Medulla oblongata (tissue), 1 donor: ENCODE results near the gene TARS3.
"Not testable (repeated sequence)": the region's sequence is repeated elsewhere in the genome, so short reads cannot be mapped to it uniquely, and the experiment has no call there.

ENCODE experiments used
- DNase-seq: peaks from one replicate; pipeline ENCODE4 v3.0.0-alpha.2; 2015; ENCODE audit errors: extremely low spot score

The TARS3 gene

DNA sequence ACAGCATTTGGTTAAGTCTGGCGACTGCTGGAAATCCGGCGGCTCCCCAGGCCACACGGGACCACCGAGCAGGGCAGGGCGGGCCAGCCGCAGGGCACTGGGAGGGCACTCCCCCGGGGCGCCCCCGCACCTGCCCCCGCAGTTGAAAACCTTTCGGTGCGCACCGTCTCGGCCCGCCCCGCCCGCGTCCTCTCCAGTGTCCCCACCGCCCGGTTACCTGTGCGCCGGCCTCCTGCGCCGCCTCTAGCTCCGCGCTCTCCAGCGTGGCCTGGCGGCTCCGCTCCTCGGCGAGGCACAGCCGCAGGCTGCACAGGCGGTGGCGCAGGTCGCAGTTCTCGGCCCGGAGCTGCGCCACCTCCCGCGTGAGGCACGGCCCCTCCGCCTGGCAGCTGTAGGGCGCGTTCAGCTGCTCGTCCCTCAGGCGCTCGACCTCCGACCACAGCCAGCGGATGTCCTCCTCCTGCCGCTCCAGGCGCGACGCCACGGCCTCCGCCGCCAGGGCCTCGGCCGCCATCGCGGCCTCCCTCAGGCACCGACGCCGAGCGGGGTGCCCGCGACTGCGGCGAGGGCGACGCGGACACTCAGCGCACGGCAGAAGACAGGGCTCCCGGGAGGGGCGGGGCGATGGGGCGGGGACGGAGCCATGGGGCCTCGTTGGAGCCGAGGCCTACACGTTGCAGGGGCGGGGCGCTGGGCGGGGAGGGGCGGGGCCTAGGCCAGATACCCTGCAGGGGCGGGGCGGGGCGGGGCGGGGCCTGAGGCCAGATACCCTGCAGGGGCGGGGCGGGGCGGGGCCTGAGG, at the start of gene TARS3:
Gene TARS3 (minus strand): TSS at position 600 of the 801 bp plus-strand sequence. CDS start 86 bp downstream, at position 514.
- peak; percentile 94 for DNase-seq

DNA sequence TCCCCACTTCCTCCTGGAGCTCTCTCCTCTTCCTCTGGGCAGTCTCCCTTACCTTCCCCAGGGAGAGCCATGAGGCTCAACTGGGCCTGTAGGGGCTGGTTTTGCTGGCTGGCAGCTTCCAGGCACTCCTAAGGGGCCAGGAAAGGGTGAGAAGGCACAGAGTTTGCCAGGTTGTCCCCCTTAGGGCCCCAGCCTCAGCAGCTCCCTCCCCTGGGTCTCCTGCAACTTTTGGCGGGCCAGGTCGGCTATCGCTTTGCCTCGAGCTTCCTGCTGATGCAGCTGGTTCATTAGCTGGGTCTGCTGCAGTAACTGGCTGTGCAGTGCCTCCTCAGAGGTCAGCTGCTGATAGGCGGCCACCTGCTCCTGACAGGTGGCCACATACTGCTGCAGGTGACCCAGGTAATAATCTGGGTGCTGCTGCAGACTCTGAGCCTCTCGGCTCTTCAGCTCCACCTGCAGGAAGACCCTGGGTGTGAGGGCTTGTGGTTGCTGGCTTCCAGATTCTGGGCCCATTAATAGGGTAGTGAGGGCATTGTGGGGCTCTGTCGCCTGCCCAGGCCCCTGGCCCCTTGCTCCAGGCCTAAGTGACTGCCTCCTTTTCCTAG, 49.3 kb upstream of the TARS3 start:
- DNase-seq, result no peak

DNA sequence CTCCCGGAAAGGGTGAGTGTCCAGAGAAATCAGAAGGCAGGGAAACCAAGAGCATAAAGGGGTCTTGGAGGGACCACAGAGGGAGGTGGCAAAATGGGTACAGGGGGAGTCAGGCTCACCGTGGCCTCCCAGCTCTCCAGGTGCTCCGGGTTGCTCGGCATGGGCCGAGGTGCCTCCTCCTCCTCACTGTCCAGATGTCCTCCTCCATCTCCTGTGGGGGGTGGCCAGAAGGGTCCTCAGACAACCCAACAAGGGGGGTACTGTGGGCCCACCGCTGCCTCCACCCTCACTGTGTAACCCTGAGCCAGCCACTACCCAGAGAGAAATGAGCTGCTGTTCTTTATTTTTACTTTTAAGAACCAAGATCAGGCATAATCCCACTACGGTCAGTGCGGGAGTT, 48.6 kb upstream of the TARS3 start:
- no peak for DNase-seq

DNA sequence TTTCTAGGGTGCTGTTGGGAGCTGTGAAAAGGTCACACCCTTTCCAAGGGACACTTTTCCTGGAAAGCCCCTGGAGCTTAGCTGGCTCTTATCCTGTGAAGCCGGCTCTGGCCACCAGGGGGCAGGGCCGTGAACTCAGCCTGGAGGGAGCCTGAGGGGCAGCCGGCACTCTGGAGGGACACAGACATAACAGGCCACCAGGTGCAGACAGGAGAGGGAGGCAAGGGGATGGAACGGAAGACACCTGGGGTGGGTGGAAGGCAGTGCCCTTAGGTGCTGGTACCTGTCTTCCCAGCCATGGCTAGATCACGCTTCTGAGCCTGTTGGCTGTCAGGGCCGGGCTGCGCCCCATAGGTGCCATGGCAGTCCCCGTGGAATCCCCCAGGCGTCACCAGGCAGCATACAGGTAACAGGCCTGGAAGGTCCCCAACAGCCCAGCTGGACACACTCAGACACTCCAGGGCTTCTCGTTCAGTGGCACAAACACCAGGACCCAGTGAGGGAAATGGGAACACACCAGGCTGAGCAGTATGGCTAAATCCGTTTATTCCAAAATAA, 42.9 kb upstream of the TARS3 start:
- not testable (repeated sequence) for DNase-seq

DNA sequence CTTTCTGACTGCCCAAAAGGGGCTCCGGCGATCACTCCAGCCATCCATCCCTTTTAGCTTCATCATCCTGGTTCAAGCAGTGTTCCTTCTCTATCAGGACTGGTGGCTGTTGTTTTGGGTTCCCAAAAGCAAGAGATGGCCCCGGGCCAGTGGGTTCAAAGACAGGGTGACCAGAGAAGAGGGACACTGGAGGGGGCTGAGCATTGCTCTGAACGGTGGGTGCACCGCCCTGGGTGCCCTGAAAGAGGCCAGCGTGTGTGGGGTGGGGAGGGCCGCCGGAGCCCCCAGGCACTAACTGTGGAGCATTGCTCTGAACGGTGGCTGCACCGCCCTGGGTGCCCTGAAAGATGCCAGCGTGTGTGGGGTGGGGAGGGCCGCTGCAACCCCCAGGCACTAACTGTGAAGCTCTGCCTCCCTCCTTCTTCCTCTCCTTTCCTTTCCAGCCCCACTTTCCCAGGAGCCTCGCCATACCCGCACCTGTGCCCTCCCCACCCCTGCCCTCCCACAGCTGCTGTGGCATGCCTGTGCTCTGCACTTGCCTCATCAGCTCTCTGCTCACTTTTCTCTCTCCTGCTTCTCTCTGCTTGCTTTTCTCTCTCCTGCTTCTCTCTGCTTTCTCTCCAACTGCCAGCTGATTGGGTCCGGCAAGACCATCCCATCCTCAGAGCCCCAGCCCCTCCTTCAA, 41.6 kb upstream of the TARS3 start:
- no peak for DNase-seq

- DNase-seq, result not testable (repeated sequence)
Observed at GRCh38 chr15:101765340-101765671, 41.0 kb upstream of the TARS3 start.

DNA sequence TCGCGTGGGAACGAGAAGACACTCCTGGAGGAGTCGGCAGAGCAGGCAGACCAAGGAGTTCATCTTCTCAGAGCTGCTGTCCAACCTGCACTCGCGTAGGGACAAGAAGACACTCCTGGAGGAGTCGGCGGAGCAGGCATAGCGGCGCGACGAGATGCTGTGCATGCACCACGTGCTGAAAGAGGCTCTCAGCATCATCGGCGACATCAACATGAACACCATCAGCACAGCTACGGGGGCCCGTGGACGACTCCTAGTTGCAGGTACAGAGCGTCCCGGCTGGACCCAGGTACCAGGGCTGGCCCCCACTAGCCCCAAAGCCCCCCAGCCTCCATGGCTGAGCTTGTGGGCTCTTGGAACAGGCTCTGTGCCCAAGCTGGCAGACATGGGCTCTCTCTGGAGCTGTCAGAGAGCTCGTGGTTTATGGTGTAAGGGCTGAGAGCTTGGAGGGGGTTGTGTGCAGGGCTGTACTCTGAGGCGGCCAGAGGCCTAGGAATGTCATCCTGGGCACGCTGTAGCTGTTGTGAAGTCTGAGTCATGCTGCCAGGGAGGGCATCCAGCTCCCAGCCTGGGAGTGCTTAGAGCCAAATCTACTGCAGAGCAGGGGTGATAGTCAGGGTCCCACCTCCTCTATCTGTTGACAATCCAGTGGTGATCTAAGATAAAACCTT, 40.5 kb upstream of the TARS3 start:
- not testable (repeated sequence) for DNase-seq

DNA sequence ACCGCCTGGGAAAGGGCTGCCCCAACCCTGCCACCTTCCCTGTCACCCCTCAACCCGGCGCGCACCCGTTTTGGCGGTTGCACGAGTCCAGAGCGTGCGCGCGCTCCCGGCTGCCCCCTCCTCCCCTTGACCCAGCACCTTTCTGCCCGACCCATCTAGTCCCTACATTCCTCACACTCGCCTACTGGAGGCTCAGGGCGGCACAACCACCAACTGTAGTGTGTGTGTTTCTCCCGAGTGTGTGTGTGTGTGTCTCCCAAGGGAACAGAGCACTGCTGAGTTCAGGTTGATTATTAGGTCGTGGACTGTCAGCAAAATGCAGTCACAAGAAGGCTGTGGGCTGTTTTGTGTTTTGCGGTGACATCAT, 22.4 kb upstream of the TARS3 start:
- DNase-seq, result not testable (repeated sequence)

DNA sequence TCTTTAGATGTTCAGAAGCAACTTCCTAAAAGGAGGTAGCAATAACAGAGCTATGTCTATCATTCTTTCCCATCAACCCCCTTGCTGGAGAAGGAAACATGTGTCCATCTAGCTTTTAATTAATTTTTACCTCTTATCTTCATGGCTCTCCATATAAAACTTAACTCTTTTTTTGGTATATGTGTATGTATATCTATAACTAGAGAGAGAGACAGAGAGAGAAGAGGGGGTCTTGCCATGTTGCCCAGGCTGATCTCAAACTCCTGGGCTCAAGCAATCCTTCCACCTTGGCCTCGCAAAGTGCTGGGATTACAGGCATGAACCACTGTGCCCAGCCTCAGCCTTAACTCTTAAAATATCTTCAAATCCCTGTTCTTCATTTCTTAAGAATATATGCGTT, 10.6 kb upstream of the TARS3 start:
- DNase-seq, result not testable (repeated sequence)

DNA sequence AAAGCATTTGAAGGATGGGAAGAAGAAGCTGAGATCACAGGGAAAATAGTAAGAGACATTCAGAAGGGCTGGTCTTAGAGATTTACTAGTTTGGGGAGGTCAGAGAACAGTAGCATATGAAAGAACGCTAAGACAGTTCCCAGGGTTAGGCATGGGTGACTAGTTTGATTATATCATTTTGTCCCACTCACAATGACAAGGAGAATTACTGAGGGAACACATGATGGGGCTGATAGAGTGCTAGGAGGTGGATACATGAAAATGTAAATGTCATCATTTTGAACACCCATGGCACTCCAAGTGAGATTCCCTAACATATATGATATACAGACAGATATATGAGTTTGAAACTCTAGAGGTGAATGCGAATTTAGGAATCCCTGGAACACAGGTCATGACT, 9.3 kb upstream of the TARS3 start:
- no peak for DNase-seq

GRCh38 chr15:101732772-101733171, 8.5 kb upstream of the TARS3 start:
- DNase-seq, result no peak

DNA sequence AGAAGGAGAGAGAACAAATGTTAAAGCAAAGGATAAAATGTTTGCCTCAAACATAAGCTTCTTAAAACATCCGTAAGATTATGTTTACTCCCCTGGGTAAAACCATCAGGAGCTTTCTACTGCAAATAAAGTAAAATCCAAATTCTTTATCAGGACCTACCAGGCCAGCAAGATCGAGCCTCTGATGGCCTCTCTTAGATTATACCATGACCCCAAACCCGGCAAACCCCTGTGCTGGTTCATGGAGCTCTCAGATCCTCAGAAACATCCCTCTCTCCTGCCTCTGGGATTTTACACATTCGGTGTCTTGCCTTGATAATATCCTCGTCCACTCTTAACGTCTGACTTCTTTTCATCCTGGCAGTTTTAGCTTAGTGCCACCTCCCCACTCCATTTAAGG, 7.5 kb upstream of the TARS3 start:
- DNase-seq, result no peak

- no peak for DNase-seq
Observed at GRCh38 chr15:101727186-101727585, 2.9 kb upstream of the TARS3 start.

DNA sequence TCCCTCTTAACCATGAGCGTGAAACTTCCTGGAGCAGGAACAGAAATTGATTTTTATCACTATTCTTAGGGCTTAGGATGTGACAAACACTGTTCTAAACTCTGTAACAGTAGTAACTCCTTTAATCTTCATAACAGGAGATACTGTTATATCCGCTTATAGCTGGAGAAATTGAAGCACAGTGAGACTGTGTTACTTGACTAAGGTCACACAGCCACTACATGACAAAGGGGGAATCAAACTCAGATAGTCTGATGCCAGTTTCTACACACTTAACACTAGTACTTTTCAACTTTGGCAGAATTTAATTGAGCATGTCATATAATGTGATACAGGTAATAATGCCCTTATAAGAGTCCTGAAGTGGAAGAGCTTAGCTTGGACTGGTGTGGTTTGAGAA, 800 bp upstream of the TARS3 start:
- DNase-seq, result no peak

DNA sequence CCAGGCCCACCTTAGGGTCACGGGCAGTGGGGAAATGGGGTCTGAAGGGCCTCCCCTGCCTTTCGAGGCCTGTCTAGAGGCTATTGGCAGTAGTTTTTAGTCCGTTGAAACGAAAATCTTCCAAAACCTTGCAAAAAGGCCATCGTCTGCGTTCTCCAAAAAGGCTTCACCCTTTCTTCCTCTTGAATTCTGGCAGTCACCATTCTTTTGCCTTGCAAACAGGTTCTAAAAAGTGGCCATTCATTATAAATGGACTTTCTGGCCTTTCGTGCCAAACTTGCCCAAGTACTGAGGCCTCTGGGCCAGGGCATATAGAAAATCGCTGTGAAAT, 367 bp upstream of the TARS3 start:
- DNase-seq, result no peak

DNA sequence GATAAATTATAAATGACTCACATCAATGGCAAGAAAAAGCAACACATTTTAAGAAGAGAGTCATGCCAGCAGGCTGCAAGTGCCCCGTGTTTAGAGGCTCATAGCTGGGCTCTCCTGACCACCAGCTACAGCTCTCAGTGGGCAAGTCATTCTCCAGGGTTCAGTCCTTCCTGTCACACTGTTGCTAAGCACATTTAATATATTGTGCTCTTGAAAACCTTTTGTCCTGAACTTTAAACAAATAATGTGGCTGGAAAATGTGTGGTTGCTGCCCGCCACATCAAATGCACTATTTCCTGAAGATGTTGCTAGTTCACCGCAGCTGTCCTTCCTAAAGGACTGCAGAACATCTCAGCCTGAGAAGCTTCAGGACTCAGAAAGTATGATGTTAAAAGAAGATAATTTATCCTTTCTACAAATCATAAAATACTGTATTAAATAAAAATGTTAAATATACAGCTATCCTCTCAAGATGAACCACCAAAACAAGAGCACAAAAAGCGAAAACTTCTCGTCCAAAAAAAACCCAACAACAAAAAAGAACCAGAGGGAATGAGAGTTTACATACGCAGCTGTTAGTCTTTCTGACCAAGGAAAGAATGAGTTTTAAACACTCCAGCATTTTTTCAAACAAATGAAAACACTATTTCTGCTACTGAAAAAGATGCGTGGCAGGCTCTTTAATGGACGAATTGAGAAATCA, 951 bp downstream of the TARS3 start:
- DNase-seq, result peak; percentile 27

GRCh38 chr15:101718896-101719295, 5.4 kb downstream of the TARS3 start:
- no peak for DNase-seq

DNA sequence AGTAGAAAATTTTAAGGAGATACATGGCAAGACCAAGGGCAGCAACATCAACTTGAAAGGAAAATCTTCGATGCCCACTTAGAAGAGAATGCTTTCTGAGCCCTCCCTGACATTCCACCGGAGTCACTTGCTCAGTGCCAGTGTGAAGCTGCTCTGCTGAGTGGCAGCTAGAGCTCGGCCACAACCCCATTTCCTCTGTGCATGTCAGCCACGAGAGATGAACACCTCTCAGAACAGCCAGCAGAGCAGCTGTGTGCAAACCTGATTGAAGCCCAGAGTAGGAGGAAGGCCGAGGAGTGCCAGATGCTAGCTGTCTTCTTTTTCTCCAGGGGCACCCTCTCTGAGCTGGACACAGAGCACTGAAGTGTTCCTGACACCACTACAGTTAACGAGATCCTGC, 12.2 kb downstream of the TARS3 start:
- no peak for DNase-seq

- no peak for DNase-seq
Observed at GRCh38 chr15:101710806-101711205, 13.5 kb downstream of the TARS3 start.

GRCh38 chr15:101709466-101709865, 14.8 kb downstream of the TARS3 start:
- DNase-seq, result no peak

DNA sequence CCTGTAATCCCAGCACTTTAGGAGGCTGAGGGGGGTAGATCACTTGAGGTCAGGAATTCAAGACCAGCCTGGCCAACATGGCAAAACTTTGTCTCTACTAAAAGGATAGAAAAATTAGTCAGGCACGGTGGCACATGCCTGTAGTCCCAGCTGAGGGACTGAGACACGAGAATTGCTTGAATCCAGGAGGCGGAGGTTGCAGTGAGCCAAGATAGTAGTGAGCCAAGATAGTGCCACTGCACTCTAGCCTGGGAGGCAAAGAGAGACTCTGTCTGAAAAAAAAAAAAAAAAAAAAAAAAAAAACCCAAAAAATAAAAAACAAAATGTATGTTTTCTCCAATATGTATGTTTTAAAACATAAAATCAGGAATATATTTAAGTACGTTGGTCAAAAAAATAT, 16.3 kb downstream of the TARS3 start:
- DNase-seq, result no peak

- DNase-seq, result no peak
Observed at GRCh38 chr15:101702077-101702476, 22.2 kb downstream of the TARS3 start.
